Thyroid gland (tissue), 4 donors: ENCODE measurements around the gene GRIN2A.

Source experiments
- CTCF ChIP-seq, 6 experiments: fragments of 200-600 bp in 3 of 6; fragments of 450-650 bp in 3 of 6; sonication (generic) in 3 of 6; IDR thresholded peaks; one replicate each; pipeline ENCODE4 v1.5.1; 2016 to 2019; ENCODE audit warnings: antibody characterized with exemption in 6 of 6, mild to moderate bottlenecking in 2 of 6, inconsistent platforms in 1 of 6, moderate library complexity in 1 of 6
- POLR2A ChIP-seq, 2 donors: fragments of 450-650 bp; IDR thresholded peaks; one replicate each; pipeline ENCODE4 v1.6.1; 2017; ENCODE audit warnings: antibody characterized with exemption in 2 of 2, mild to moderate bottlenecking in 2 of 2, moderate library complexity in 1 of 2

GRCh38 chr16:9909072-9909825, 273.0 kb downstream of the GRIN2A start:
- TF ChIP-seq CTCF (IDR thresholded peaks at IDR 0.05): no peak
- no peak for TF ChIP-seq POLR2A (IDR thresholded peaks at IDR 0.05)
